ENCODE results near the gene WT1. TPM values are rescaled to one million over a fixed set of nuclear protein-coding genes. Genes with fewer than 3 reads are reported as not detected.

WT1 gene
- total and polyA plus RNA-seq, 2 of the 13 experiments (the other 11 are each of a cell fraction or from before 2014, with no cell fraction given) = 0.15 to 0.31 TPM

DNA sequence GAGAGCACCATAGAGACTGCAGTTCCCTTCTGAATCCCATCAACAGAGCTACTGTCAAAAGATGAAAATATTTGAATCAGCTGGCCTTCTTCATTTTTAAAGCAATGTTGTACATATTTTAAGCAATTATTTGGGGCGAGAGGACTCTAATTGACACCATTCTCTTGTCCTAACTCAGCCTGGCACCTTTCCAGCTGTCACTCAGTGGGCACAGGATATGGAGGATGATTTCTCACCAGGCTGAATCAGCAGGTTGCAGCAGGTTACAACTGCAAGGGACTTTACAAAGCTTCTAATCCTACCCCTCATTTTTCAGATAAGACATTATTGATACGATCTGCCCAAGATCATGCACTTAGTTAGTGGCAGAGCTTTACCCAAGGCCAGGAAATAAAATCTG lies 11.9 kb upstream of the WT1 start:
- ATAC-seq (no peak), FAIRE-seq (no peak), DNase-seq (ENCODE audit: low spot score) (no peak)
- Histone ChIP-seq H3K4me2 (ENCODE audit: low read depth, low read length) (no peak overlapping the region), H3K4me3 (replicated peaks in 1 of 3; ENCODE audit: insufficient read depth in 1 of 3, low read depth in 2 of 3, low read length in 3 of 3) (no peak overlapping the region), H4K20me1 (ENCODE audit: insufficient read depth, low read length) (no peaks in the 10 kb centered on the region), H3K79me2 (ENCODE audit: insufficient read depth, low read length) (no peaks in the 10 kb centered on the region), H3K36me3 (replicated peaks in 1 of 2; ENCODE audit: control insufficient read depth in 1 of 2, insufficient read depth in 2 of 2, low read length in 2 of 2) (no peaks in the 10 kb centered on the region), H3K27ac (ENCODE audit: extremely low read length, insufficient read depth, low read length) (no peak overlapping the region), H2AFZ (ENCODE audit: low read length) (no peak overlapping the region), H3K9me3 (ENCODE audit: low read length) (no peaks in the 10 kb centered on the region), H3K9ac (ENCODE audit: insufficient read depth, low read depth, low read length) (no peak overlapping the region), H3K27me3 (ENCODE audit: control insufficient read depth in 1 of 2, insufficient read depth in 2 of 2, low read length in 2 of 2) (peaks cover 0 to 3% of the 10 kb centered on the region in 2 experiments; a peak in 1 of 5 replicates), H3K4me1 (ENCODE audit: insufficient read depth, low read length) (peaks cover 7% of the 10 kb centered on the region; the same call in 1 of the 2 replicates)
- in situ Hi-C loops (cut with HindIII; ENCODE audit: extremely low pct_ligation_motif_present, low pct_unique_long_range_greater_than_20kb) = no loop called here
- no TSS peak for BruUV-seq (replicated peaks)
- POLR2A ChIA-PET = no interaction called here
- CTCF ChIA-PET (ENCODE audit: low intra/inter-chr PET ratio, low total read pairs) = no interaction called here
- no peak for TF ChIP-seq KLF6 (CRISPR knock-in tag; IDR thresholded peaks at IDR 0.05)
- WGBS (ENCODE audit: low lambda C conversion rate) = 0% methylated on average over 2 of the region's 2 CpGs
- intact Hi-C loops (cut with micrococcal nuclease; ENCODE audit: unreplicated experiment) = loop anchor here (5.0 kb wide), 1 partner anchor 135 kb away; the partner anchor contains the start of gene EIF3M

GRCh38 chr11:32446227-32446626 lies 10.9 kb upstream of the WT1 start:
- Histone ChIP-seq H3K27me3 (ENCODE audit: control insufficient read depth in 1 of 2, insufficient read depth in 2 of 2, low read length in 2 of 2) (peaks cover 0 to 9% of the 10 kb centered on the region in 2 experiments; a peak in 2 of 5 replicates), H3K4me2 (ENCODE audit: low read depth, low read length) (no peak overlapping the region), H3K27ac (ENCODE audit: extremely low read length, insufficient read depth, low read length) (no peak overlapping the region), H3K4me3 (replicated peaks in 1 of 3; ENCODE audit: insufficient read depth in 1 of 3, low read depth in 2 of 3, low read length in 3 of 3) (no peak overlapping the region), H3K9ac (ENCODE audit: insufficient read depth, low read depth, low read length) (no peak overlapping the region), H3K9me3 (ENCODE audit: low read length) (no peaks in the 10 kb centered on the region), H2AFZ (ENCODE audit: low read length) (no peak overlapping the region), H3K79me2 (ENCODE audit: insufficient read depth, low read length) (no peaks in the 10 kb centered on the region), H3K4me1 (ENCODE audit: insufficient read depth, low read length) (peaks cover 7% of the 10 kb centered on the region; the same call in 1 of the 2 replicates), H3K36me3 (replicated peaks in 1 of 2; ENCODE audit: control insufficient read depth in 1 of 2, insufficient read depth in 2 of 2, low read length in 2 of 2) (no peaks in the 10 kb centered on the region), H4K20me1 (ENCODE audit: insufficient read depth, low read length) (no peaks in the 10 kb centered on the region)
- CTCF ChIA-PET (ENCODE audit: low intra/inter-chr PET ratio, low total read pairs) = no interaction called here
- intact Hi-C loops (cut with micrococcal nuclease; ENCODE audit: unreplicated experiment) = loop anchor here (5.0 kb wide), 1 partner anchor 136 kb away; the partner anchor contains the start of gene EIF3M
- FAIRE-seq = no peak
- WGBS (ENCODE audit: low lambda C conversion rate) = 1% methylated on average over 6 of the region's 6 CpGs
- DNase-seq (ENCODE audit: low spot score) = no peak
- POLR2A ChIA-PET = no interaction called here
- ATAC-seq = no peak
- in situ Hi-C loops (cut with HindIII; ENCODE audit: extremely low pct_ligation_motif_present, low pct_unique_long_range_greater_than_20kb) = no loop called here
- BruUV-seq (replicated peaks) = no TSS peak
- no peak for TF ChIP-seq ARID4A (CRISPR knock-in tag; IDR thresholded peaks at IDR 0.05; ENCODE audit: borderline replicate concordance)
- no peak for TF ChIP-seq AGO1 (IDR thresholded peaks at IDR 0.05; ENCODE audit: low read depth, low read length, poor library complexity, severe bottlenecking)
- no peak for TF ChIP-seq ZNF329 (CRISPR knock-in tag; IDR thresholded peaks at IDR 0.05; ENCODE audit: low read depth)
- TF ChIP-seq, protein P1, sequence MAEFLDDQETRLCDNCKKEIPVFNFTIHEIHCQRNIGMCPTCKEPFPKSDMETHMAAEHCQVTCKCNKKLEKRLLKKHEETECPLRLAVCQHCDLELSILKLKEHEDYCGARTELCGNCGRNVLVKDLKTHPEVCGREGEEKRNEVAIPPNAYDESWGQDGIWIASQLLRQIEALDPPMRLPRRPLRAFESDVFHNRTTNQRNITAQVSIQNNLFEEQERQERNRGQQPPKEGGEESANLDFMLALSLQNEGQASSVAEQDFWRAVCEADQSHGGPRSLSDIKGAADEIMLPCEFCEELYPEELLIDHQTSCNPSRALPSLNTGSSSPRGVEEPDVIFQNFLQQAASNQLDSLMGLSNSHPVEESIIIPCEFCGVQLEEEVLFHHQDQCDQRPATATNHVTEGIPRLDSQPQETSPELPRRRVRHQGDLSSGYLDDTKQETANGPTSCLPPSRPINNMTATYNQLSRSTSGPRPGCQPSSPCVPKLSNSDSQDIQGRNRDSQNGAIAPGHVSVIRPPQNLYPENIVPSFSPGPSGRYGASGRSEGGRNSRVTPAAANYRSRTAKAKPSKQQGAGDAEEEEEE (CRISPR knock-in tag; IDR thresholded peaks at IDR 0.05; ENCODE audit: borderline replicate concordance) = no peak
- TF ChIP-seq GLI4 (CRISPR knock-in tag; IDR thresholded peaks at IDR 0.05; ENCODE audit: borderline replicate concordance) = no peak
- TF ChIP-seq MXI1 (IDR thresholded peaks at IDR 0.05; ENCODE audit: borderline replicate concordance, low read depth, low read length) = no peak
- no peak for TF ChIP-seq ZNF343 (CRISPR knock-in tag; IDR thresholded peaks at IDR 0.05)
- TF ChIP-seq ZSCAN21 (CRISPR knock-in tag; IDR thresholded peaks at IDR 0.05; ENCODE audit: borderline replicate concordance) = no peak
- TF ChIP-seq SP5 (CRISPR knock-in tag; IDR thresholded peaks at IDR 0.05; ENCODE audit: borderline replicate concordance, low read depth) = no peak
- no peak for TF ChIP-seq POLR2AphosphoS2 (IDR thresholded peaks at IDR 0.05; ENCODE audit: low read depth, low read length)

Data from HepG2 (cell line).